Neural cell (in vitro differentiated cells): ENCODE data around the gene TRAPPC1.

Experiments used
- EP300 ChIP-seq: fragments of 450-650 bp; conservative IDR thresholded peaks from 2 replicates; pipeline ENCODE4 v1.6.1; 2014; ENCODE audit warnings: antibody characterized with exemption, mild to moderate bottlenecking, moderate library complexity; ENCODE audit not compliant: poor library complexity, severe bottlenecking
- EZH2 ChIP-seq: fragments of 200-600, 300-800 bp; shearing (Covaris generic), sonication (generic); IDR thresholded peaks from 2 replicates; pipeline ENCODE4 v1.6.1; 2014; ENCODE audit warnings: antibody characterized with exemption, low read length, borderline replicate concordance, mild to moderate bottlenecking; ENCODE audit not compliant: insufficient read depth, poor library complexity, severe bottlenecking
- MXI1 ChIP-seq: fragments of 450-650 bp; conservative IDR thresholded peaks from 2 replicates; pipeline ENCODE4 v1.6.1; 2014; ENCODE audit warnings: antibody characterized with exemption, mild to moderate bottlenecking; ENCODE audit not compliant: poor library complexity, severe bottlenecking
- POLR2AphosphoS5 ChIP-seq: IDR thresholded peaks from 2 replicates; pipeline ENCODE4 v1.6.1; 2012
- RAD21 ChIP-seq: fragments of 450-650 bp; conservative IDR thresholded peaks from 2 replicates; pipeline ENCODE4 v1.6.1; 2014; ENCODE audit warnings: antibody characterized with exemption, mild to moderate bottlenecking, moderate library complexity
- TAF1 ChIP-seq: IDR thresholded peaks from 2 replicates; pipeline ENCODE4 v1.6.1; 2012; ENCODE audit warnings: low read depth
- TF ChIP-seq, protein P1 (sequence below): fragments of 450-650 bp; IDR thresholded peaks from 2 replicates; pipeline ENCODE4 v1.5.1; 2014; ENCODE audit warnings: antibody characterized with exemption, mild to moderate bottlenecking, moderate library complexity; ENCODE audit not compliant: poor library complexity, severe bottlenecking
- TF ChIP-seq, protein P2 (sequence below): IDR thresholded peaks from 2 replicates; pipeline ENCODE4 v1.6.1; 2012; ENCODE audit warnings: borderline replicate concordance

DNA sequence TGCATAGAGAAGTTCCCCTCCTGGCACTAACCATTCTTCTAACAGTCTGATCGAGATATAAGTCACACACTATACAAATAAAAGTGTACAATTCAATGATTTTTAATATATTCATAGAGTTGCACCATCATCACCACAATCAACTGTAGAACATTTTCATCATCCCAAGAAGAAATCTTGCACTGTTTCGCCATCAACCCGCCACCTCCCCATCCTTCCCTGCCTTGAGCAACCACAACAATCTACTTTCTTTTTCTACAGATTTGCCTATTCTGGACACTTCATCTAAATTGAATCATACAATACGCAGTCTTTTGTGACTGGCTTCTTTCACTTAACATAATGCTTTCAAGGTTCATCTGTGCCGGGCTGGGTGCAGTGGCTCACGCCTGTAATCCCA is 37.7 kb upstream of the TRAPPC1 start:
- TF ChIP-seq, protein P1, sequence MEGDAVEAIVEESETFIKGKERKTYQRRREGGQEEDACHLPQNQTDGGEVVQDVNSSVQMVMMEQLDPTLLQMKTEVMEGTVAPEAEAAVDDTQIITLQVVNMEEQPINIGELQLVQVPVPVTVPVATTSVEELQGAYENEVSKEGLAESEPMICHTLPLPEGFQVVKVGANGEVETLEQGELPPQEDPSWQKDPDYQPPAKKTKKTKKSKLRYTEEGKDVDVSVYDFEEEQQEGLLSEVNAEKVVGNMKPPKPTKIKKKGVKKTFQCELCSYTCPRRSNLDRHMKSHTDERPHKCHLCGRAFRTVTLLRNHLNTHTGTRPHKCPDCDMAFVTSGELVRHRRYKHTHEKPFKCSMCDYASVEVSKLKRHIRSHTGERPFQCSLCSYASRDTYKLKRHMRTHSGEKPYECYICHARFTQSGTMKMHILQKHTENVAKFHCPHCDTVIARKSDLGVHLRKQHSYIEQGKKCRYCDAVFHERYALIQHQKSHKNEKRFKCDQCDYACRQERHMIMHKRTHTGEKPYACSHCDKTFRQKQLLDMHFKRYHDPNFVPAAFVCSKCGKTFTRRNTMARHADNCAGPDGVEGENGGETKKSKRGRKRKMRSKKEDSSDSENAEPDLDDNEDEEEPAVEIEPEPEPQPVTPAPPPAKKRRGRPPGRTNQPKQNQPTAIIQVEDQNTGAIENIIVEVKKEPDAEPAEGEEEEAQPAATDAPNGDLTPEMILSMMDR, result no peak
- TF ChIP-seq EP300 (no peak), POLR2AphosphoS5 (no peak), TAF1 (no peak), EZH2 (no peak), MXI1 (no peak), RAD21 (no peak)
- TF ChIP-seq, protein P2, sequence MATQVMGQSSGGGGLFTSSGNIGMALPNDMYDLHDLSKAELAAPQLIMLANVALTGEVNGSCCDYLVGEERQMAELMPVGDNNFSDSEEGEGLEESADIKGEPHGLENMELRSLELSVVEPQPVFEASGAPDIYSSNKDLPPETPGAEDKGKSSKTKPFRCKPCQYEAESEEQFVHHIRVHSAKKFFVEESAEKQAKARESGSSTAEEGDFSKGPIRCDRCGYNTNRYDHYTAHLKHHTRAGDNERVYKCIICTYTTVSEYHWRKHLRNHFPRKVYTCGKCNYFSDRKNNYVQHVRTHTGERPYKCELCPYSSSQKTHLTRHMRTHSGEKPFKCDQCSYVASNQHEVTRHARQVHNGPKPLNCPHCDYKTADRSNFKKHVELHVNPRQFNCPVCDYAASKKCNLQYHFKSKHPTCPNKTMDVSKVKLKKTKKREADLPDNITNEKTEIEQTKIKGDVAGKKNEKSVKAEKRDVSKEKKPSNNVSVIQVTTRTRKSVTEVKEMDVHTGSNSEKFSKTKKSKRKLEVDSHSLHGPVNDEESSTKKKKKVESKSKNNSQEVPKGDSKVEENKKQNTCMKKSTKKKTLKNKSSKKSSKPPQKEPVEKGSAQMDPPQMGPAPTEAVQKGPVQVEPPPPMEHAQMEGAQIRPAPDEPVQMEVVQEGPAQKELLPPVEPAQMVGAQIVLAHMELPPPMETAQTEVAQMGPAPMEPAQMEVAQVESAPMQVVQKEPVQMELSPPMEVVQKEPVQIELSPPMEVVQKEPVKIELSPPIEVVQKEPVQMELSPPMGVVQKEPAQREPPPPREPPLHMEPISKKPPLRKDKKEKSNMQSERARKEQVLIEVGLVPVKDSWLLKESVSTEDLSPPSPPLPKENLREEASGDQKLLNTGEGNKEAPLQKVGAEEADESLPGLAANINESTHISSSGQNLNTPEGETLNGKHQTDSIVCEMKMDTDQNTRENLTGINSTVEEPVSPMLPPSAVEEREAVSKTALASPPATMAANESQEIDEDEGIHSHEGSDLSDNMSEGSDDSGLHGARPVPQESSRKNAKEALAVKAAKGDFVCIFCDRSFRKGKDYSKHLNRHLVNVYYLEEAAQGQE, result no peak
